H9 (cell line): ENCODE results near the gene KIF26B. TPM values are rescaled to one million over a fixed set of nuclear protein-coding genes. Genes with fewer than 3 reads are reported as not detected.

Experiments
- DNase-seq: peaks from one replicate; pipeline ENCODE4 v3.0.0-alpha.2; 2017
- H2AFZ ChIP-seq: one replicate; pipeline ENCODE4 v1.6.1; 2013; ENCODE audit warnings: mild to moderate bottlenecking, low read length, control low read depth, moderate library complexity
- H2AK5ac ChIP-seq: 2 replicates; pipeline ENCODE4 v1.6.1; 2013; ENCODE audit warnings: low read length, control low read depth, mixed read lengths; ENCODE audit not compliant: insufficient read length
- H2BK120ac ChIP-seq: one replicate; pipeline ENCODE4 v1.6.1; 2013; ENCODE audit warnings: low read depth, mild to moderate bottlenecking, low read length, control low read depth, inconsistent platforms; ENCODE audit not compliant: poor library complexity, severe bottlenecking
- H2BK12ac ChIP-seq: 2 replicates; pipeline ENCODE4 v1.6.1; 2013; ENCODE audit warnings: low read length, control low read depth, mixed read lengths, low read depth; ENCODE audit not compliant: insufficient read length
- H2BK15ac ChIP-seq: 2 replicates; pipeline ENCODE4 v1.6.1; 2013; ENCODE audit warnings: low read depth, low read length, control low read depth
- H2BK20ac ChIP-seq: one replicate; pipeline ENCODE4 v1.6.1; 2013; ENCODE audit warnings: low read depth, mild to moderate bottlenecking, low read length, control low read depth, inconsistent platforms; ENCODE audit not compliant: poor library complexity, severe bottlenecking
- H2BK5ac ChIP-seq: 2 replicates; pipeline ENCODE4 v1.6.1; 2013; ENCODE audit warnings: low read length, control low read depth, mixed read lengths; ENCODE audit not compliant: insufficient read length
- H3K14ac ChIP-seq: 2 replicates; pipeline ENCODE4 v1.6.1; 2013; ENCODE audit warnings: low read length, control low read depth; ENCODE audit not compliant: insufficient read depth
- H3K18ac ChIP-seq: 2 replicates; pipeline ENCODE4 v1.6.1; 2013; ENCODE audit warnings: low read depth, mild to moderate bottlenecking, mixed read lengths, low read length, control low read depth; ENCODE audit not compliant: insufficient read length
- H3K23ac ChIP-seq: 2 replicates; pipeline ENCODE4 v1.6.1; 2013; ENCODE audit warnings: low read length, control low read depth, mixed read lengths, low read depth; ENCODE audit not compliant: insufficient read length
- H3K23me2 ChIP-seq: 2 replicates; pipeline ENCODE4 v1.6.1; 2013; ENCODE audit warnings: low read depth, mild to moderate bottlenecking, mixed read lengths, low read length, control low read depth; ENCODE audit not compliant: insufficient read length, poor library complexity, severe bottlenecking
- H3K27ac ChIP-seq: 2 replicates; pipeline ENCODE4 v1.5.1; 2013; ENCODE audit warnings: low read length, control low read depth, mixed read lengths, low read depth; ENCODE audit not compliant: insufficient read length
- H3K27me3 ChIP-seq: 2 replicates; pipeline ENCODE4 v1.6.1; 2013; ENCODE audit warnings: low read length, control low read depth, inconsistent platforms; ENCODE audit not compliant: insufficient read depth
- H3K4ac ChIP-seq: 2 replicates; pipeline ENCODE4 v1.6.1; 2013; ENCODE audit warnings: low read depth, mild to moderate bottlenecking, control low read depth, inconsistent platforms, low read length, moderate library complexity
- H3K4me1 ChIP-seq: 2 replicates; pipeline ENCODE4 v1.6.1; 2013; ENCODE audit warnings: low read length, control low read depth, inconsistent platforms; ENCODE audit not compliant: insufficient read depth
- H3K4me2 ChIP-seq: 2 replicates; pipeline ENCODE4 v1.6.1; 2013; ENCODE audit warnings: low read length, control low read depth, mixed read lengths; ENCODE audit not compliant: insufficient read length, insufficient read depth
- H3K56ac ChIP-seq: 2 replicates; pipeline ENCODE4 v1.6.1; 2013; ENCODE audit warnings: low read depth, mild to moderate bottlenecking, mixed read lengths, low read length, control low read depth; ENCODE audit not compliant: insufficient read length
- H3K79me1 ChIP-seq: 2 replicates; pipeline ENCODE4 v1.6.1; 2013; ENCODE audit warnings: low read depth, mild to moderate bottlenecking, moderate library complexity, low read length, control low read depth, inconsistent platforms; ENCODE audit not compliant: insufficient read depth, poor library complexity, severe bottlenecking
- H3K79me2 ChIP-seq: 2 replicates; pipeline ENCODE4 v1.6.1; 2013; ENCODE audit warnings: low read length, control low read depth, inconsistent platforms; ENCODE audit not compliant: insufficient read depth
- H3K9ac ChIP-seq: 2 replicates; pipeline ENCODE4 v1.6.1; 2013; ENCODE audit warnings: low read length, control low read depth, mixed read lengths; ENCODE audit not compliant: insufficient read length; ENCODE audit errors: extremely low read depth
- H3K9me3 ChIP-seq: one replicate; pipeline ENCODE4 v1.6.1; 2013; ENCODE audit warnings: low read depth, low read length, inconsistent platforms; ENCODE audit not compliant: control insufficient read depth
- H3T11ph ChIP-seq: one replicate; pipeline ENCODE4 v1.6.1; 2013; ENCODE audit warnings: mild to moderate bottlenecking, low read length, control low read depth, inconsistent platforms
- H4K20me1 ChIP-seq: one replicate; pipeline ENCODE4 v1.6.1; 2013; ENCODE audit not compliant: control insufficient read depth, insufficient read length, insufficient read depth
- H4K5ac ChIP-seq: 2 replicates; pipeline ENCODE4 v1.6.1; 2013; ENCODE audit warnings: low read depth, mild to moderate bottlenecking, mixed read lengths, low read length, control low read depth; ENCODE audit not compliant: insufficient read length
- H4K8ac ChIP-seq: replicated peaks from 2 replicates; pipeline ENCODE4 v1.6.1; 2013; ENCODE audit warnings: low read length, control low read depth, mixed read lengths, low read depth; ENCODE audit not compliant: insufficient read length
- H4K91ac ChIP-seq: 2 replicates; pipeline ENCODE4 v1.6.1; 2013; ENCODE audit warnings: low read depth, mild to moderate bottlenecking, moderate library complexity, mixed read lengths, low read length, control low read depth; ENCODE audit not compliant: insufficient read length
- H3K27ac Mint-ChIP-seq, 3 experiments: 2 replicates in 2 of 3; 3 replicates in 1 of 3; pipeline ENCODE4 v1.8.0; 2020 to 2021; ENCODE audit warnings: mixed read lengths in 3 of 3, mild to moderate bottlenecking in 1 of 3, moderate library complexity in 1 of 3
- H3K27me3 Mint-ChIP-seq: 2 replicates; pipeline ENCODE4 v1.8.0; 2021; ENCODE audit warnings: low read depth, mild to moderate bottlenecking, moderate library complexity, mixed read lengths
- H3K36me3 Mint-ChIP-seq, 3 experiments: 2 replicates in 2 of 3; 3 replicates in 1 of 3; pipeline ENCODE4 v1.8.0; 2020 to 2021; ENCODE audit warnings: low read depth in 3 of 3, mixed read lengths in 3 of 3; ENCODE audit not compliant: insufficient read depth in 1 of 3
- H3K4me1 Mint-ChIP-seq, 2 experiments: 2 replicates each; pipeline ENCODE4 v1.8.0; 2020; ENCODE audit warnings: mixed read lengths in 2 of 2
- H3K4me3 Mint-ChIP-seq, 2 experiments: 2 replicates in 1 of 2; 3 replicates in 1 of 2; pipeline ENCODE4 v1.8.0; 2020 to 2021; ENCODE audit warnings: mild to moderate bottlenecking in 2 of 2, mixed read lengths in 2 of 2, moderate library complexity in 1 of 2
- H3K9me3 Mint-ChIP-seq, 2 experiments: 2 replicates in 1 of 2; 3 replicates in 1 of 2; pipeline ENCODE4 v1.8.0; 2020; ENCODE audit warnings: mild to moderate bottlenecking in 2 of 2, mixed read lengths in 2 of 2, moderate library complexity in 1 of 2
- CTCF ChIP-seq: fragments of 200-600 bp; sonication (generic); conservative IDR thresholded peaks from 3 replicates; pipeline ENCODE4 v1.8.0; 2021; ENCODE audit warnings: antibody characterized with exemption, mild to moderate bottlenecking
- WGBS: extraction: QIAGEN DNeasy Blood & Tissue Kit; methylation state at CpG from one replicate; pipeline ENCODE4 v1.1.7; 2013; ENCODE audit warnings: missing lambda C conversion rate, low lambda C conversion rate, mixed read lengths; ENCODE audit not compliant: insufficient read length; ENCODE audit errors: extremely low coverage; 5-methylcytosine and 5-hydroxymethylcytosine counted together
- total RNA-seq: library from RNA; stranded (reverse); gene quantifications from 2 replicates; pipeline ENCODE4 v1.2.1, GENCODE V29; 2021

The KIF26B gene
- total RNA-seq, 1 experiment from 2014 or later: 0.13 TPM

GRCh38 chr1:245448975-245449431 is 294.2 kb downstream of the KIF26B start:
- H2BK15ac ChIP-seq: no peak overlapping the region
- no peak overlapping the region for H4K8ac ChIP-seq
- H3K4me2 ChIP-seq: no peak overlapping the region
- no peak overlapping the region for H3K4me3 Mint-ChIP-seq
- H3K56ac ChIP-seq: no peak overlapping the region
- no peaks in the 10 kb centered on the region for H4K20me1 ChIP-seq
- H4K5ac ChIP-seq: no peak overlapping the region
- no peak overlapping the region for H2BK12ac ChIP-seq
- H3K79me1 ChIP-seq: no peaks in the 10 kb centered on the region
- no peak overlapping the region for H2BK5ac ChIP-seq
- no peak overlapping the region for H3K27ac ChIP-seq
- no CpG with 5 or more reads among the region's 8 CpGs for WGBS
- no peak for DNase-seq
- no peak overlapping the region for H3K23ac ChIP-seq
- H2BK120ac ChIP-seq: no peak overlapping the region
- H2AFZ ChIP-seq: no peak overlapping the region
- peak overlapping the region in 2 of 3 experiments; percentile 24 to 35; a peak in 2 of 7 replicates for H3K27ac Mint-ChIP-seq
- no peak overlapping the region for H3K9ac ChIP-seq
- H3K18ac ChIP-seq: no peak overlapping the region
- H3K27me3 ChIP-seq: no peaks in the 10 kb centered on the region
- TF ChIP-seq CTCF: no peak
- H3K23me2 ChIP-seq: no peaks in the 10 kb centered on the region
- no peaks in the 10 kb centered on the region for H3K27me3 Mint-ChIP-seq
- peaks cover 10% of the 10 kb centered on the region for H3K4me1 ChIP-seq
- H2AK5ac ChIP-seq: no peak overlapping the region
- H3K79me2 ChIP-seq: no peaks in the 10 kb centered on the region
- peaks cover 0 to 2% (median 0%) of the 10 kb centered on the region in 3 experiments; a peak in 3 of 7 replicates for H3K36me3 Mint-ChIP-seq
- no peak overlapping the region for H3K4ac ChIP-seq
- no peak overlapping the region for H3T11ph ChIP-seq
- no peak overlapping the region for H4K91ac ChIP-seq
- H3K14ac ChIP-seq: no peak overlapping the region
- H2BK20ac ChIP-seq: no peak overlapping the region
- peaks cover 0 to 3% of the 10 kb centered on the region in 2 experiments; a peak in 1 of 5 replicates for H3K9me3 Mint-ChIP-seq
- H3K4me1 Mint-ChIP-seq: peaks cover 23 to 28% of the 10 kb centered on the region in 2 experiments
- H3K9me3 ChIP-seq: no peaks in the 10 kb centered on the region
